Measurements from ENCODE around the gene LEFTY1. TPM values are rescaled to one million over a fixed set of nuclear protein-coding genes. Genes with fewer than 3 reads are reported as not detected.

The LEFTY1 gene
- total RNA-seq, 4 donors from 2014 or later: 0.35 to 1.4 TPM; not detected in 2

- no peak for ATAC-seq
- TF ChIP-seq EP300 (IDR thresholded peaks at IDR 0.05) (no peak), POLR2A (IDR thresholded peaks at IDR 0.05) (no peak), POLR2AphosphoS5 (IDR thresholded peaks at IDR 0.05) (no peak), CTCF (IDR thresholded peaks at IDR 0.05) (no peak)
- Histone ChIP-seq H3K36me3 (peaks cover 0 to 92% of the 10 kb centered on the region in 2 donors), H3K27me3 (no peaks in the 10 kb centered on the region), H3K4me1 (peaks cover 0 to 42% (median 3%) of the 10 kb centered on the region in 3 donors), H3K27ac (no peak overlapping the region), H3K4me3 (no peak overlapping the region), H3K9me3 (no peaks in the 10 kb centered on the region)
- WGBS, 2 donors (ENCODE audit: low coverage in 1 of 2): 99% methylated on average over 6 of the region's 7 CpGs; no CpG with 5 or more reads in 1 of the 2 donors
Measured at GRCh38 chr1:225850370-225850769, 38.6 kb downstream of the LEFTY1 start.

- no peak for TF ChIP-seq POLR2A (IDR thresholded peaks at IDR 0.05)
- no peak for TF ChIP-seq POLR2AphosphoS5 (IDR thresholded peaks at IDR 0.05)
- TF ChIP-seq EP300 (IDR thresholded peaks at IDR 0.05): no peak
- TF ChIP-seq CTCF (IDR thresholded peaks at IDR 0.05): no peak
- WGBS, 2 donors (ENCODE audit: low coverage in 1 of 2): 100% methylated on average over 1 of the region's 7 CpGs
- H3K36me3 ChIP-seq: peaks cover 0 to 92% of the 10 kb centered on the region in 2 donors
- H3K4me3 ChIP-seq: no peak overlapping the region
- peaks cover 0 to 46% (median 5%) of the 10 kb centered on the region in 3 donors for H3K4me1 ChIP-seq
- no peaks in the 10 kb centered on the region for H3K9me3 ChIP-seq
- no peak for ATAC-seq
- H3K27me3 ChIP-seq: no peaks in the 10 kb centered on the region
- peak overlapping the region in 1 of 4 donors; percentile 33 for H3K27ac ChIP-seq
Measured at GRCh38 chr1:225849925-225850324, 39.0 kb downstream of the LEFTY1 start.

- H3K27ac ChIP-seq: peak overlapping the region in 1 of 4 donors; percentile 34
- WGBS, 2 donors (ENCODE audit: low coverage in 1 of 2): 60 to 77% methylated on average over 5 to 9 of the region's 16 CpGs
- ATAC-seq: no peak
Measured at GRCh38 chr1:225848030-225848955, 40.7 kb downstream of the LEFTY1 start.

GRCh38 chr1:225847610-225848009, 41.3 kb downstream of the LEFTY1 start:
- ATAC-seq: no peak
- Histone ChIP-seq H3K27ac (peak overlapping the region in 1 of 4 donors; percentile 34), H3K4me3 (no peak overlapping the region), H3K27me3 (no peaks in the 10 kb centered on the region), H3K4me1 (peaks cover 0 to 48% (median 5%) of the 10 kb centered on the region in 3 donors), H3K9me3 (no peaks in the 10 kb centered on the region), H3K36me3 (peaks cover 0 to 92% of the 10 kb centered on the region in 2 donors)
- WGBS, 2 donors (ENCODE audit: low coverage in 1 of 2): no CpG with 5 or more reads among the region's 4 CpGs
- TF ChIP-seq POLR2AphosphoS5 (IDR thresholded peaks at IDR 0.05): no peak
- TF ChIP-seq POLR2A (IDR thresholded peaks at IDR 0.05): no peak
- no peak for TF ChIP-seq CTCF (IDR thresholded peaks at IDR 0.05)
- no peak for TF ChIP-seq EP300 (IDR thresholded peaks at IDR 0.05)

More at GRCh38 chr1:225848030-225848955, 40.7 kb downstream of the LEFTY1 start:
- no peak overlapping the region for H3K4me3 ChIP-seq
- H3K36me3 ChIP-seq: peaks cover 0 to 92% of the 10 kb centered on the region in 2 donors
- peaks cover 0 to 48% (median 5%) of the 10 kb centered on the region in 3 donors for H3K4me1 ChIP-seq
- no peaks in the 10 kb centered on the region for H3K27me3 ChIP-seq
- TF ChIP-seq POLR2AphosphoS5 (IDR thresholded peaks at IDR 0.05) (no peak), EP300 (IDR thresholded peaks at IDR 0.05) (no peak), POLR2A (IDR thresholded peaks at IDR 0.05) (no peak), CTCF (IDR thresholded peaks at IDR 0.05) (no peak)
- no peaks in the 10 kb centered on the region for H3K9me3 ChIP-seq

Data from gastroesophageal sphincter (tissue), 4 donors.